GM13976 (cell line): ENCODE data around the gene FHOD3.

Experiments
- DNase-seq: peaks from one replicate; pipeline ENCODE4 v3.0.0; 2012; ENCODE audit warnings: low spot score
- in situ Hi-C: fragments of 300-500 bp; cut with MboI; formaldehyde crosslinking; loops from one replicate; pipeline ENCODE4 v1.12.0; 2022; ENCODE audit warnings: low sequenced_read_pairs, mixed read lengths, inconsistent platforms; ENCODE audit not compliant: unreplicated experiment
- TF ChIP-seq, protein P1 (sequence below): IDR thresholded peaks from 2 replicates; pipeline ENCODE4 v1.5.1; 2012; ENCODE audit warnings: borderline replicate concordance, mild to moderate bottlenecking; ENCODE audit not compliant: insufficient read depth; ENCODE audit errors: extremely low read depth, missing control alignments, control extremely low read depth

Gene FHOD3

GRCh38 chr18:36446059-36446458 lies 148.5 kb downstream of the FHOD3 start:
- no peak for DNase-seq
- TF ChIP-seq, protein P1, sequence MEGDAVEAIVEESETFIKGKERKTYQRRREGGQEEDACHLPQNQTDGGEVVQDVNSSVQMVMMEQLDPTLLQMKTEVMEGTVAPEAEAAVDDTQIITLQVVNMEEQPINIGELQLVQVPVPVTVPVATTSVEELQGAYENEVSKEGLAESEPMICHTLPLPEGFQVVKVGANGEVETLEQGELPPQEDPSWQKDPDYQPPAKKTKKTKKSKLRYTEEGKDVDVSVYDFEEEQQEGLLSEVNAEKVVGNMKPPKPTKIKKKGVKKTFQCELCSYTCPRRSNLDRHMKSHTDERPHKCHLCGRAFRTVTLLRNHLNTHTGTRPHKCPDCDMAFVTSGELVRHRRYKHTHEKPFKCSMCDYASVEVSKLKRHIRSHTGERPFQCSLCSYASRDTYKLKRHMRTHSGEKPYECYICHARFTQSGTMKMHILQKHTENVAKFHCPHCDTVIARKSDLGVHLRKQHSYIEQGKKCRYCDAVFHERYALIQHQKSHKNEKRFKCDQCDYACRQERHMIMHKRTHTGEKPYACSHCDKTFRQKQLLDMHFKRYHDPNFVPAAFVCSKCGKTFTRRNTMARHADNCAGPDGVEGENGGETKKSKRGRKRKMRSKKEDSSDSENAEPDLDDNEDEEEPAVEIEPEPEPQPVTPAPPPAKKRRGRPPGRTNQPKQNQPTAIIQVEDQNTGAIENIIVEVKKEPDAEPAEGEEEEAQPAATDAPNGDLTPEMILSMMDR = no peak
- in situ Hi-C loops = no loop called here

DNA sequence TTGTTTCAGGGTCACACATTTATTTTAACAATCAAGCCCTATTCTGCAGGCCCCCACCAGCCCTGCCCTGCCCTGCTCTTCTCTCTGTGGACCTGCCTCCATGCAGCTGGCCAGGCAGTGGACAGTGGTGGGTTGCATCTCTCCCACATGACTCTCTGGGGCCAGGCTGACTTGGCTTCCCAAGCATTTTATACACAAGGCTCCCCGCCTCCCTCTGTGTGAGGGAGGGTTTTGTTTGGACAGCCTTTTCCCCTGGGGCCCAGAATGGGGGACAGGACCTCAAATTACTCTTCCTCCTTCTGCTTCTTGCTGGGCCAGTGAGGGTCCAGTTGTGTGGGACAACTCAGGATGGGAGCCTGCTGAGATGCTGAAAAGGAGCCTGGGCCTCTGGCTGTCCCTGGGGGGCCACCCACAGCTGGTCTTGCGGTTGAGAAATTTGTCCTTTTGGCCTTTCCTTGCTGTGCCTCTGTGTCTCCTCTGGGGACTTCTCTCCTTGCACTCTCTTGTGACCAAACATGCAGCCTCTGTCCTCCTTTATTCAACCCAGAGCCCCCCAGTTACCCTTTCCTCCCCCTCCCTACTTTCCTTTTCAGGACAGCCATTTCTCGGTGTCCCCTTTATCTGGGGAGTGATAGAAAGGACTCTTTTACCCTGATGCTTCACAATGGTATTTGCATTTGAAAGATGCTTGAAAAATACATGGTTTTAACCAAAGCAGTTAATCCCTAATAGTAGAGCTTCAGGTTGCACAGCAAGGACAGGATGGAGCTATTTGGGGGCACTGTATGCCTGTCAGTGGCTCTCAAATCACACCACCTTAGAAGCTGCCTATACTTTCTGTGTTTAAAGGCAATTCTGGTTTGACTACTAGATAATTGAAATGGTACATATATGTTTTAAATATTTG lies 151.1 kb downstream of the FHOD3 start:
- no peak for DNase-seq
- TF ChIP-seq, protein P1 = no peak
- in situ Hi-C loops = no loop called here

DNA sequence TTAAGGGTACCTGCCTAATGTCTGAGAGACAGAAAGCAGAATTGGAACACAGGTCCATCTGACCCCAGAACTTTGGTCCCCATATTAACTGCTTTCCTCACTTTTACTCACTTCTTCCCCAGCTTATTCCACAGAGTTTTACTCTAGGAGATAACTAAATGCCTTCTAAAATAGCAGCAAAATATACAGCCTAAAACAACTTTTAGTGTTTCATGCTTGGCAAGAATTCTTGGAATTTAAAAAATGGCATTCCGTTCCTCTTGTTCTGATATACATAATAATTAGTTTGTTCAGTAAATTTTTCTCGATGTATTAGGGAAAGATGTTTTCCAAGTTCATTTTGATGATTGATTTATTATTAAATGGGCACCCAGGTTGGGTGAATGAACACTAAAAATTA lies 151.9 kb downstream of the FHOD3 start:
- in situ Hi-C loops = no loop called here
- DNase-seq = no peak
- TF ChIP-seq, protein P1 = no peak

DNA sequence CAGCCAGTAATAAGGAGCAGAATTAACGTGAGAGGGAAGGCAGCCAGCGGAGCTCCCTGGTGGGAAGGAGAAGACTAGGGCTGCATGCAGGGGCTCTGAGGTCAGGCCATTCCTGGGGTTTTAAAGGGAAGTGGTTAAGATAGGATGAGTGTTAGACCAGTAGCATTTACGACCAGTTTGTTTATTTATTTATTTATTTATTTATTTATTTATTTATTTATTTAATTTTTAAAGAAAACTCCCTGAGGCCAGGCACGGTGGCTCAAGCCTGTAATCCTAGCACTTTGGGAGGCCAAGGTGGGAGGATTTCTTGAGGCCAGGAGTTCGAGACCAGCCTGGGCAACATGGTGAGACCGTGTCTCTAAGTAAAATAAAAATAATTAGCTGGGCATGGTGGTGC lies 152.8 kb downstream of the FHOD3 start:
- no peak for DNase-seq
- in situ Hi-C loops = no loop called here
- TF ChIP-seq, protein P1 = no peak

DNA sequence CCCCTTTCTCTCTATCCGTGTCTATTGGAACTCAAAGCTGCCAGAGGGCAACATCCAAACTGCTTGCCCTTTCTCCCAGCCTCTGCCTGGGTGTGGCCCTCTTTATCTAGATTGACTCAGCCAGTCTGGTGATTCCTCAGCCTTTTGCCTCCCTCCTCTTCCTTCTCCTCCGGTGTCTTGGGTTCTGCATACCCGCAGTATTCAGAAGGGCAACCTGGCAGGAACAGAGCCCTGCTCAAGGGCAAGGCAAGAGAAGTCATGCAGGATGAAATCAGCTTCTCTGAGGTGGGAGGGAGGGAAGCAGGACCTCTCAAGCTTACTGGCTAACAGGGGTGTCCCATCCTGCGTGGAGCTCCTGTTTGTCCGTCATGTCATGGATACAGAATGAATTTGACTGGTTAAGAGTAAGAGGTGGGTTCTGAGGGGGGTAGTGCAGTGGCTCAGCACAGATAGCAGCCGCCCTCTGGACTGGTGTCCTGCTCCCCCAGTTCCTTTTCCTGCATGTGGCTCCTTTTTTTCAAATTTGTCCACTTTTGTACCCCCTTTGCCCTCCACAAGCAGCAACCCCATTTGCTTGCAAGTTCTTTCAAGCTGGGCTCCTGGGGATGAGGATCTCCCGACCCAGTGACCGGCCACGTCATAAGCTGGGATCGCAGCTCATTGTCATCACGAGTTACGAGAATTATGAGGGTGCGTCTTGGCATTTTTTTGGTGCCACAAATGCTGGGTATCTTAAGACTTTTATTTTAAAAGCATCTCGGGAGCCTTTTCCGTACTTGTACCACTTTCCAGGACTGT lies 154.1 kb downstream of the FHOD3 start:
- DNase-seq = no peak
- TF ChIP-seq, protein P1 = no peak
- in situ Hi-C loops = no loop called here

DNA sequence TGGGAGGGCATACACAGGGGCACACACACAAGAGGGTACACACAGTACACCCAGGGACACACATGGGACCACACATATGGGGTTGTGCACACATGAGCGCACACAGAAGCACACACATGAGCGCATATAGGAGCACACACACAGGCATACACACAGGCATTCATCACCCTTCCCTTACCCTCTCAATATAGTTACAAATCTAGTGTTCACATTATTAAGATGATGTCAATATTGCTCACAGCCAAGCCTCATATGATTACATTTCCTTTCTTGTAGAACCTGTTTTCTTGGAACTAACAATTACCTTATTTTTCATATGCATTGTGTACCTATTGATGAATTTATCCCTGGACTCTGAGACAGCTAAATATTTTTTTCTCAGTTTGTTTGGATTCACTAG lies 156.7 kb downstream of the FHOD3 start:
- TF ChIP-seq, protein P1 = no peak
- DNase-seq = no peak
- in situ Hi-C loops = no loop called here
